Measurements from ENCODE around the gene RARA. TPM values are rescaled to one million over a fixed set of nuclear protein-coding genes. Genes with fewer than 3 reads are reported as not detected.

Gene RARA
- total RNA-seq, 1 experiment from 2014 or later, result 29.6 TPM

DNA sequence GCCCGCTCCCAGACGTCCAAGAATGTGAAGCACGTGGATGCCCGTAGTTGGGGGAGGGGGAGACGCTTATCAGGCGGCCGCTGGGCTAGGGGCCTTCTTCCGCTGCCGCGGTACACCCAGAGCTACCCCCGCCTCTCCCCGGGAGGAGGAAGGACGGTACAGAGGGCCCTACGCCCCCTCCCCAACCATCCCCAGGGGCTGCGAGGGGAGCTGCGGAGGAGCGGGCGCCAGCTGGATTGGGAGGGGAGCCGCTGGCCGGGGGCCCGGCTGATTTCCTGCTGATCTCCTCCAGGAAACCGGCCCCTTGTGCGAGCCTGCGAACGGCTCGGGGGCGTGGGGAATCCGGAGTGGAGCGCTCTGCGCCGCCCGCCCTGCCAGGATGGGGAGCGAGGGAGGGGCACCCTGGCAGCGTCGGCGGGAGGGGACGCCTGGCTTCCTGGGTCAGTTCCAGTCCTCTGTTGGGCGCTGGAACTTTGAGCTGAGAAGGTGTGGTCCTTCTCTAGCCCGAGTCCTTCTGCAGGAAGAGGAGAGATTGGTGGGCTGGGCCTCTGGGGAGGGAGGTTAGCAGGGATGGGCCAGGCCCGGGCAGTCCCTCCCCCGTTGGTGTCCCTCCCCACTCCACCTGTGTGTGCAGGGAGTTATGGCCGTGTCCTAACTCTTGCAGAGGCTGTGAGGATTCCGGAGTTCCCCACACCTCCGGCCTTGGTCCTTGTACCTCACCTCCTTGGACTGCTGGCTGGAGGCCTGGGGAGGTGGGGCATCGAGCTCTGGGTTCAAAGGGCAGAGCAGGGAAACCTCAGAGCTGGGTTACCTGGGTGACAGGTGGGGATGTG, 36.4 kb downstream of the RARA start:
- DNase-seq (ENCODE audit: low read depth), result peak; percentile 59

DNA sequence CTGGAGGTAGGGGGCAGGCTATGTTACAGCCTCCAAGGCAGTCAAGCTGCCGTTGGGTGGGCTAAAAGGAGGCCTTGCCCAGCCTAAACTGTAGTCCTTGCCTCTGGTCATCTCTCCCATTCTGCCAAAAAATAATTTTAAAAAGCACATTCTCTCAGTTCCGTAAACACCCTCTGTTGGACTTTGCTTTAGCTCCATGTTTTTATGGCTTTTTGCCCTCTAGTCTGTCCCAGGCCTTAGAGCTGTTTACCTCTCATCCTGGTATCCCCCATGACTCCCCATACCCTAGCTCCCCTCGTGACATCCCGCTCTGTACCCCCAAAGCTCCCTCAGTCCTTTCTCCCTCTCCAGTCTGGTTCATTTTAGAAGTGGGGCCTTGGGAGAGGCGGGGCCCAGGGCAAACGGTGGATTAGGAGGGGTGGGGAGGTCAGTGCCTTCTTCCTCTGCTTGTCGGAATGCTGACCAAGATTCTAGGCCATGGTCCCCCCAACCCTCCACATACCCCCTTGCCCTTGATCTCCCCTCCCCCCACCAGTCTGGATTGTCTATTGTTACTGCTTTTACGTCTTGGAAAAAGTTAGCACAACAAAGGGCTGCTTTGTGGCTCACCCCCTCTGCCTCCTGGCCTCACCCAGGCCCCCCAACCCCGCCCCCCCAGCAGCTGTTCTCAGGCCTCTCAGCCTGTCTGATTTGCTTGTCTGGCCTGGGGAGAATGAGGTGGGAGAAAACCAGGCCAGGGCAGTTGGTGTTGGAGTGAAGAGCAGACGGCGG, 37.2 kb downstream of the RARA start:
- peak; percentile 86 for DNase-seq (ENCODE audit: low read depth)

- DNase-seq (ENCODE audit: low read depth), result no peak
Measured at GRCh38 chr17:40346765-40347158, 37.8 kb downstream of the RARA start.

DNA sequence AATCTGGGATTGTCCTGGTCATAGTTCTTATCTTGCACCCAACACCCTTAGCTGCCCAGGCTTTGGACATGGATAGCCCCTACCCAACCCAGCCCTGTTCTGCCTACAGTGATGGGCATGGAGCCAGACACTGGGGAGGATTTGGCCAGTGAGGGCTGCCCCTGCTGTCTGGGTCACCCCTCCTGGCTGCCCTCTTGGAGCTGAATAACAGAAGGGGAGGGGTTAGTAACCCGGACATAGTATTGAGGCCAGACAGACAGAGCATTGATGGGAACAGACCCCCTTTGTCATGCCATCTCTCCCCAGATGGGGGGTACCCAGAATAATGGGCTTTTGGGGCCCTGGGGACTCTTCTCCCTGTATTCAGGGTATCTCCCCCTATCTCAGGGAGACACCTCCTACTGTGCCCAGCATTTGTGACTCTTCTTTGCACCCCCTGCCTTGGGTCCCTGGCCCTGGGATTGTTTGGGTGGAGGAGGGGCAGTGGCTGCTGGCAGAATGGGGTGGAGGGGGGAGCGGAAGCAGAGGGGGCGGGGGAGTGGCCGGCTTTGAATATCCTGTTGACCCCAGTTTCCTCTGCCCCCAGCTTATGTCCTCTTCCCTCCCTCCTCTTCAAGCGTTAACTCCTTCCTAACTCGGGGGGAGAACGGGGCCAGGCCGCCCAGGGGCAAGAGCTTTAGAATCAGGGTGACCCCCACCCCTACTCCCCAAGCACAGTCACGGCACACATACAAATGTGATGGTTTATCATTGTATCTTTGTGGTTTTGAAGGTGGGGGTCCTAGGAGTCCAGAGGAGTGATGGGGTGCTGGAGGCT, 38.5 kb downstream of the RARA start:
- peak; percentile 36 for DNase-seq (ENCODE audit: low read depth)

- DNase-seq (ENCODE audit: low read depth), result no peak
Measured at GRCh38 chr17:40348136-40348504, 39.1 kb downstream of the RARA start.

GRCh38 chr17:40348562-40349476, 39.8 kb downstream of the RARA start:
- DNase-seq (ENCODE audit: low read depth), result no peak

- DNase-seq (ENCODE audit: low read depth), result no peak
Measured at GRCh38 chr17:40349477-40349894, 40.5 kb downstream of the RARA start.

DNA sequence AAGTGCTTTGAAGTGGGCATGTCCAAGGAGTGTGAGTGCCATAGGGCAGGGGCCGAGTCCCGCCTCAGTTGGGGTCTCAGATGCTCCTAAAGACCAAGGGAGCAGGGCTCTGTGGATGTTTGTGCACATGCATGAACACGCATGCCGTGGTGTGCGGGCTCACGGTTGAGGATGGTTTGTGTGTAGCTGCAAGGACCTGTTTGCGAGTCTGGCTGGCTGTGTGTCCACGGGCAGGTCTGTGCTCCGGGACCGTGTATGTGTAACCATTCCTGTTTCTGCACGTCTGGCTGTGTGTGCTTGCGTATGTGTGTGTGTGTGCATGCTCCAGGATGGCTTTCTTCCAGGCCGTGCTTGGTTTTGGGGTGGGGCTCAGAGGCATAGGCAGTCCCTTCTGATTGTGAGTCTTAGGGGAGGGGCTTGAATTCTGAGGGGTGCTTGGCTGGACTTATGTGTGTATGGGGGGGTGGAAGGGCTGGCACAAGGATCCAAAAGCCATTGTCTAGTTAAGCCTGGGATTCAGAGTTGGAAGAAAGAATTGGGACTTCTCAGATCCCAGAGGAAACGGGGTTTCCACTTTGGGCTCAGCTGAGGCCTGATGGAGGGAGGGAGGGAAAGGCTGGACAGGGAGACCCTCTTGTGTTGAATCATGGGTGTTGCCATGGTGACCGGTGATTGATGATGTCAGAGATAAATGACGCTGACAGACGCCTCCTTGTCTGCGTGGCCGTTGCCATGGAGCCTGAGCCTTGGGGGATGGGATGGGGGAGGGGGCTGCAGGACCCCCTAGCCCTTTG, 41.1 kb downstream of the RARA start:
- DNase-seq (ENCODE audit: low read depth), result peak; percentile 32

- DNase-seq (ENCODE audit: low read depth), result no peak
Measured at GRCh38 chr17:40350689-40351358, 41.8 kb downstream of the RARA start.

DNA sequence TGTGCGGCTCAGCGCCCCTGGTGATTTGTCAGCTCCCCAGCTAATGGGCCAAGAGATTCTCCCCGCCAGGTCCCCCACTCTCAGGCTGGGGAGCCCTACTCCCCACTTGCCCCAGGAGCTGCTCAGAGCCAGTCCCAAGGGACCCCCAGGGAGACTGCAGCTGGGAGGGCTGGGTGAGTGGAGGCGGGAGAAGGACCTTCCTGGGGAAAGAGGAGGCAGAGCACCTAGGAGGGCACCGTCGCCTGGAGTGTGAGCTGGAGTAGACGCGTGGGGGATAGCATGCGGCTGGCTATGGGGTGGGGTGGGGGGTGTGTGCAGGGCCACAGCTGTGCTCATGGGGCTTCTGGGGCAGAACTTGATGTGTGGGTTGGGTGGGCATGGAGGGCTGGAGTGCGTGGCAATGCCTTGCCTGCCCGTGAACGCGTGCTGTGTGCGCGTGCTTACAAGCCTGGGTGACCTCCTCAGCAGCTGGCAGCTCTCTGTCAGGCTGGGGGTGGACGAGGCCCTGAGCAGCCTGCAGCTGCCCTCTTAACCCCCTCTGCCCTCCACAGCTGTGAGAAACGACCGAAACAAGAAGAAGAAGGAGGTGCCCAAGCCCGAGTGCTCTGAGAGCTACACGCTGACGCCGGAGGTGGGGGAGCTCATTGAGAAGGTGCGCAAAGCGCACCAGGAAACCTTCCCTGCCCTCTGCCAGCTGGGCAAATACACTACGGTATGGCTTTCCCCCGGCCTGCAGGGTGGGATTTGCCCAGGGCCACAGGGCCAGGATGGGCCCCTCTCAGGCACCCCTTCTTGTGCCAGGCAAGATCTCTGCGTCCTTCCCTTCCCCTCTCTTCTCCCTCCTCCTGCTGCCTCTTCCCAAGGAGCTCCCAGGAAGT, 42.6 kb downstream of the RARA start:
- peak; percentile 37 for DNase-seq (ENCODE audit: low read depth)

DNA sequence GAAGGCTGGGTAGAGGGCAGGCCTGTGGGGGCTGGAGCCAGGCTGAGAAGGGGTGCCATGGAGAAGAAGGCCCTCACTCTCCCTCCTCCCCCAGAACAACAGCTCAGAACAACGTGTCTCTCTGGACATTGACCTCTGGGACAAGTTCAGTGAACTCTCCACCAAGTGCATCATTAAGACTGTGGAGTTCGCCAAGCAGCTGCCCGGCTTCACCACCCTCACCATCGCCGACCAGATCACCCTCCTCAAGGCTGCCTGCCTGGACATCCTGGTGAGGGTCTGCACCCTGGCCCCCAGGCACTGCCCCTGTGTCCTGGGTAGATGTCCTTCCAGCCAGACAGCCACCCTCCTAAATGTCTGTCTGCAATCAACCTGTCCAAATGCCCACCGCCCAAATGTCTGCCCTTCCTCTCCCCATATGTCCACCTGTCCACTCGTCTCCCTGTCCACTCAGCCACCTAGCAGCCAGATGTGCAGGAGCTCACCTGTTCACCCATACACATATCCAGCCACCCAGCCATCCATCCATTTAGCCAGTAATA, 43.3 kb downstream of the RARA start:
- DNase-seq (ENCODE audit: low read depth), result no peak

- DNase-seq (ENCODE audit: low read depth), result no peak
Measured at GRCh38 chr17:40352779-40353394, 43.9 kb downstream of the RARA start.

DNA sequence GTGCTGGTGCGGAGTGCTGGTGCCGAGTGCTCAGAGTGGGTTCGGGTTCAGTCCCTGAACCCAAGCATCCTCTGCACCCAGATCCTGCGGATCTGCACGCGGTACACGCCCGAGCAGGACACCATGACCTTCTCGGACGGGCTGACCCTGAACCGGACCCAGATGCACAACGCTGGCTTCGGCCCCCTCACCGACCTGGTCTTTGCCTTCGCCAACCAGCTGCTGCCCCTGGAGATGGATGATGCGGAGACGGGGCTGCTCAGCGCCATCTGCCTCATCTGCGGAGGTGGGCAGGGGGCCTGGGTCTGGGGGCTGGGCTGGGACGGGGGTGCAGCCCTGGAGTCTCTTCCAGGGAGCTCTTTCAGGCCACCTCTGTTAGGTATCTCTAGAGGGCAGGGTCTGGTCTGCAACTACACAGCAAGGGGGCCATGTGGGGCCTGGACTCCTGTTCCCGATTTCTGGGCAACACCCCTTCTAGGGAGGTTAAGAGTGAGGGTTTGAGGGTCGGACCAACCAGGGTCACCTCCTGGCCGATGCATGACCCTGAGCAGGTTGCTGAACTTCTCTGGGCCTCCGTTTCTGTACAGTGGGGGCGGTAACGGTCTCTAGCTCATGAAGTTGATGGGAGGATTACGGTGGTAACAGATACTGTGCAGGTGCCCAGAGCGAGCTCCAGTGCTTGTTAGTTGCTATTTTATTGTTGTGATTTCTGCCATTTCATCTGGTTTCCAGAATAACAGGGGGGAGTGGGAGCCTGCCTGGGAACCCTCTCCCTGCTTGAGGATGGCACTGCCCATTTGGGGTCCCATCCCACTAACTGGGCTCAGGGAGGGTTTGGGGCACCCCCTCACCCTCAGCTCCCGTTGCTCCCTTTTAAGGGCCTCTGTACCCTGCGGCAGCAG, 45.5 kb downstream of the RARA start:
- no peak for DNase-seq (ENCODE audit: low read depth)

DNA sequence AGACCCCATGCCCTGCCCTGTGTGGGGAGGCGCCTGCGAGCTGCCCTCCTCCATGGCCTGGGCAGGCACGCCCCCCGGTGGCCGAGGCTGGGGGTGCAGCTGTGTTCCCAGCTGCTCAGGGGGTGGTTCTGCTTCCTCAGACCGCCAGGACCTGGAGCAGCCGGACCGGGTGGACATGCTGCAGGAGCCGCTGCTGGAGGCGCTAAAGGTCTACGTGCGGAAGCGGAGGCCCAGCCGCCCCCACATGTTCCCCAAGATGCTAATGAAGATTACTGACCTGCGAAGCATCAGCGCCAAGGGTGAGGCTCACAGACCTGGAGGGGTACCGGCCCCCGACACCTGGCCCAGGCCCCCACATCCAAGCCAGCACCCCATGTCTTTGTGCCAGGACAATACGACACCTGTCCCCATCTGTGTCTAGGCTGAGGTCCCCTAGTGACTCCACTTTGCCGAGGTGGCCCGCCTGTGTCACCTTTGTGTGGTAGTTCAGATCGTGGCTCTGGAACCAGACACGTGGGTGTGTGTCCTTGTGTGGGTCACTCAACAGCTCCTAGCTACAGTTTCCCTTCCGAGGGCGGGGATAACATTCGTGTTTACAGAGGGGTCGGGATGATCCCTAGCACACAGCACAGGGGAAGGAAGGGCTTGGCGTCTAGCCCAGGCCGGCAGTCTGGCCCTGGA, 46.3 kb downstream of the RARA start:
- DNase-seq (ENCODE audit: low read depth), result peak; percentile 40

DNA sequence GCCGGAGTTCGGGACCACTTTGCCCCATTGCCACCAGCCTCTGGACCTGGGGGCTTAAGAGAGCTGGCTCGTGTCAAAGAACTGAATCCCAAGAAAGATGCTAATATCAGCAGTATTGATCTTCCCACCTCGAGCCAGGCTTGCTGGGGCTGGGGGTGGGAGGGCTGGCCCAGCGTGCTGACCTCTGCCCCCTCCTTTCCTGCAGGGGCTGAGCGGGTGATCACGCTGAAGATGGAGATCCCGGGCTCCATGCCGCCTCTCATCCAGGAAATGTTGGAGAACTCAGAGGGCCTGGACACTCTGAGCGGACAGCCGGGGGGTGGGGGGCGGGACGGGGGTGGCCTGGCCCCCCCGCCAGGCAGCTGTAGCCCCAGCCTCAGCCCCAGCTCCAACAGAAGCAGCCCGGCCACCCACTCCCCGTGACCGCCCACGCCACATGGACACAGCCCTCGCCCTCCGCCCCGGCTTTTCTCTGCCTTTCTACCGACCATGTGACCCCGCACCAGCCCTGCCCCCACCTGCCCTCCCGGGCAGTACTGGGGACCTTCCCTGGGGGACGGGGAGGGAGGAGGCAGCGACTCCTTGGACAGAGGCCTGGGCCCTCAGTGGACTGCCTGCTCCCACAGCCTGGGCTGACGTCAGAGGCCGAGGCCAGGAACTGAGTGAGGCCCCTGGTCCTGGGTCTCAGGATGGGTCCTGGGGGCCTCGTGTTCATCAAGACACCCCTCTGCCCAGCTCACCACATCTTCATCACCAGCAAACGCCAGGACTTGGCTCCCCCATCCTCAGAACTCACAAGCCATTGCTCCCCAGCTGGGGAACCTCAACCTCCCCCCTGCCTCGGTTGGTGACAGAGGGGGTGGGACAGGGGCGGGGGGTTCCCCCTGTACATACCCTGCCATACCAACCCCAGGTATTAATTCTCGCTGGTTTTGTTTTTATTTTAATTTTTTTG, 47.1 kb downstream of the RARA start:
- DNase-seq (ENCODE audit: low read depth), result no peak
